T-helper 2 cell treated with Interferon-gamma antibody and Interleukin-4, amounts not matched to agents 100 ng/mL and 5 ng/mL, for 36 hours (primary cell): Measurements from ENCODE around the gene IFNAR1. TPM values are rescaled to one million over a fixed set of nuclear protein-coding genes. Genes with fewer than 3 reads are reported as not detected.

ENCODE experiments used
- intact Hi-C: fragments of 100-400 bp; cut with micrococcal nuclease; formaldehyde crosslinking; loops from one replicate; pipeline ENCODE4 v1.15.1; 2023
- total RNA-seq: library from RNA; stranded (reverse); gene quantifications from 2 replicates; pipeline ENCODE4 v1.2.3, GENCODE V29; 2022

Gene IFNAR1
- total RNA-seq, 1 donor from 2014 or later: 32.3 TPM

GRCh38 chr21:33396436-33396835 lies 71.7 kb downstream of the IFNAR1 start:
- intact Hi-C loops: no loop called here

- intact Hi-C loops: no loop called here
Observed at GRCh38 chr21:33396951-33397350, 72.2 kb downstream of the IFNAR1 start.

GRCh38 chr21:33397717-33398116 lies 72.9 kb downstream of the IFNAR1 start:
- intact Hi-C loops: no loop called here

GRCh38 chr21:33398361-33398760 lies 73.6 kb downstream of the IFNAR1 start:
- intact Hi-C loops: no loop called here

- intact Hi-C loops: no loop called here
Observed at GRCh38 chr21:33401630-33401992, 76.8 kb downstream of the IFNAR1 start.

- intact Hi-C loops: no loop called here
Observed at GRCh38 chr21:33402001-33402979, 77.5 kb downstream of the IFNAR1 start.

- intact Hi-C loops: no loop called here
Observed at GRCh38 chr21:33403128-33403785, 78.5 kb downstream of the IFNAR1 start, which contains the start of gene IFNGR2. Gene IFNGR2, plus strand, starts transcription at chr21:33403413. Its CDS starts 131 bp downstream, at chr21:33403544.

GRCh38 chr21:33403786-33404585 lies 79.2 kb downstream of the IFNAR1 start:
- intact Hi-C loops: loop anchor here (2.0 kb wide), 1 partner anchor 19 kb away; no protein-coding TSS in a partner anchor

GRCh38 chr21:33406493-33406892 lies 81.7 kb downstream of the IFNAR1 start:
- intact Hi-C loops: no loop called here

Other genes with a start within 250 kb of the IFNAR1 start
- gene IFNAR2, start 95.0 kb upstream of the IFNAR1 start, total RNA-seq: 80.3 and 80.9 TPM in 2 replicates
- 36.5 and 39.4 TPM in 2 replicates for gene IL10RB, start 58.6 kb upstream of the IFNAR1 start, total RNA-seq
- gene IFNGR2, start 78.4 kb downstream of the IFNAR1 start, total RNA-seq: 13.7 and 13.9 TPM in 2 replicates
- 37.5 and 38.8 TPM in 2 replicates for gene TMEM50B, start 155.0 kb downstream of the IFNAR1 start, total RNA-seq
- gene DNAJC28, start 166.7 kb downstream of the IFNAR1 start, total RNA-seq: 0.23 TPM in 1 of 2 replicates, not detected in the other
- gene GART, start 217.1 kb downstream of the IFNAR1 start, total RNA-seq: 115 and 124 TPM in 2 replicates
- 328 and 340 TPM in 2 replicates for gene SON, start 218.1 kb downstream of the IFNAR1 start, total RNA-seq